Right cardiac atrium (tissue), 5 donors: Measurements from ENCODE around the gene ORC5. TPM values are rescaled to one million over a fixed set of nuclear protein-coding genes. Genes with fewer than 3 reads are reported as not detected.

Experiments
- ATAC-seq, 2 donors: fragments of 200-7000 bp; cut with Tn5 transposase; one replicate each; pipeline versions ENCODE4 v1.8.0 to v1.9.1; 2020; ENCODE audit warnings: moderate library complexity in 2 of 2, mild to moderate bottlenecking in 1 of 2
- DNase-seq, 3 donors: peaks; one replicate each; pipeline ENCODE4 v3.0.0-alpha.2; 2020
- H3K27ac ChIP-seq: one replicate; pipeline ENCODE4 v1.5.1; 2013; ENCODE audit warnings: mild to moderate bottlenecking, low read length, control low read depth, moderate library complexity
- H3K27me3 ChIP-seq: one replicate; pipeline ENCODE4 v1.6.1; 2013; ENCODE audit not compliant: control insufficient read depth, insufficient read depth
- H3K4me1 ChIP-seq: one replicate; pipeline ENCODE4 v1.6.1; 2013; ENCODE audit warnings: low read length; ENCODE audit not compliant: control insufficient read depth, insufficient read depth
- H3K4me3 ChIP-seq: one replicate; pipeline ENCODE4 v1.5.1; 2013; ENCODE audit warnings: low read length, control low read depth
- H3K9me3 ChIP-seq: one replicate; pipeline ENCODE4 v1.6.1; 2013; ENCODE audit warnings: low read length; ENCODE audit not compliant: control insufficient read depth
- WGBS: extraction: QIAGEN DNeasy Blood & Tissue Kit; methylation state at CpG from one replicate; pipeline ENCODE4 v1.1.7; 2013; 5-methylcytosine and 5-hydroxymethylcytosine counted together
- intact Hi-C, 4 donors: fragments of 100-400 bp; cut with DNase I; formaldehyde crosslinking; loops; one replicate each; pipeline versions ENCODE4 v1.11.0 to v1.14.0; 2022 to 2023
- polyA plus RNA-seq: library from polyadenylated mRNA; stranded (reverse); fragments of 200-250 nt; gene quantifications from one replicate; pipeline ENCODE4 v1.2.3, GENCODE V29; 2013
- total RNA-seq, 4 donors: library from RNA; stranded (reverse); fragmentation: NEBNext Ultra II Directional; extraction: Animal tissue kit (Norgen Biotek cat#: 25700); gene quantifications; one replicate each; pipeline ENCODE4 v1.2.1, GENCODE V29; 2021
- donor health status: healthy with polysubstance abuse.
- donor health status: DM: no; HTN: yes; CAD: no.
- donor health status: DM: no; HTN: no; CAD: no.
- donor health status: DM: no; HTN: yes; CAD: no; lungs with severe emphysema.
- donor health status: DM: yes; HTN: yes; CAD: no.

The ORC5 gene
- total and polyA plus RNA-seq, 5 donors: 4.9 to 9.7 (median 9.3) TPM

GRCh38 chr7:104096683-104097082 is 111.1 kb downstream of the ORC5 start:
- WGBS: 80% methylated on average over 6 of the region's 6 CpGs
- DNase-seq (no peak), ATAC-seq (no peak)
- no peaks in the 10 kb centered on the region for H3K9me3 ChIP-seq
- no peaks in the 10 kb centered on the region for H3K4me1 ChIP-seq
- intact Hi-C loops: no loop called here
- H3K4me3 ChIP-seq: no peak overlapping the region
- no peaks in the 10 kb centered on the region for H3K27me3 ChIP-seq
- no peak overlapping the region for H3K27ac ChIP-seq

GRCh38 chr7:104093127-104093526 is 114.7 kb downstream of the ORC5 start:
- ATAC-seq (no peak), DNase-seq (no peak)
- Histone ChIP-seq H3K27me3 (no peaks in the 10 kb centered on the region), H3K9me3 (no peaks in the 10 kb centered on the region), H3K4me1 (no peaks in the 10 kb centered on the region), H3K4me3 (no peak overlapping the region), H3K27ac (no peak overlapping the region)
- 76% methylated on average over 6 of the region's 6 CpGs for WGBS
- intact Hi-C loops: no loop called here

- no peaks in the 10 kb centered on the region for H3K9me3 ChIP-seq
- no peaks in the 10 kb centered on the region for H3K27me3 ChIP-seq
- DNase-seq: no peak
- 43% methylated on average over 4 of the region's 4 CpGs for WGBS
- no peaks in the 10 kb centered on the region for H3K4me1 ChIP-seq
- ATAC-seq: no peak
- intact Hi-C loops: no loop called here
- no peak overlapping the region for H3K4me3 ChIP-seq
- no peak overlapping the region for H3K27ac ChIP-seq
These were observed 116.6 kb downstream of the ORC5 start for GRCh38 chr7:104091242-104091641.

- ATAC-seq (no peak), DNase-seq (no peak)
- Histone ChIP-seq H3K27ac (no peak overlapping the region), H3K4me3 (no peak overlapping the region), H3K4me1 (no peaks in the 10 kb centered on the region), H3K27me3 (no peaks in the 10 kb centered on the region), H3K9me3 (no peaks in the 10 kb centered on the region)
- 39% methylated on average over 3 of the region's 3 CpGs for WGBS
- intact Hi-C loops: no loop called here
These were observed 118.2 kb downstream of the ORC5 start for GRCh38 chr7:104089612-104090011.

GRCh38 chr7:104089061-104089460 is 118.8 kb downstream of the ORC5 start:
- Histone ChIP-seq H3K27me3 (no peaks in the 10 kb centered on the region), H3K4me3 (no peak overlapping the region), H3K27ac (no peak overlapping the region), H3K9me3 (no peaks in the 10 kb centered on the region), H3K4me1 (no peaks in the 10 kb centered on the region)
- no peak for DNase-seq
- ATAC-seq: no peak
- WGBS: 67% methylated on average over 1 of the region's 1 CpG
- intact Hi-C loops: no loop called here

Other genes starting within 250 kb of the ORC5 start
- gene RELN, start 218.4 kb downstream of the ORC5 start, total RNA-seq: 1 to 10 TPM; 1.1 to 4.1 (median 1.3) TPM
- 3.1 TPM for gene RELN, start 218.4 kb downstream of the ORC5 start, polyA plus RNA-seq
- not detected for gene LHFPL3, start 120.6 kb upstream of the ORC5 start, total RNA-seq
- gene LHFPL3, start 120.6 kb upstream of the ORC5 start, polyA plus RNA-seq: not detected